Liver (tissue), 3 donors: ENCODE results near the gene WDR37.

Experiments used
- CTCF ChIP-seq: fragments of 150-350 bp; IDR thresholded peaks from 2 replicates; pipeline ENCODE4 v1.5.1; 2017; ENCODE audit warnings: improper control_type of control experiment, low read depth, low read length; ENCODE audit not compliant: missing input control
- MAX ChIP-seq: IDR thresholded peaks from 2 replicates; pipeline ENCODE4 v1.6.1; 2016; ENCODE audit warnings: antibody characterized with exemption
- SP1 ChIP-seq: IDR thresholded peaks from 2 replicates; pipeline ENCODE4 v1.6.1; 2018; ENCODE audit warnings: antibody characterized with exemption, mild to moderate bottlenecking
- TAF1 ChIP-seq: conservative IDR thresholded peaks from 2 replicates; pipeline ENCODE4 v1.6.1; 2016; ENCODE audit warnings: antibody characterized with exemption, mild to moderate bottlenecking
- TF ChIP-seq, protein P1 (sequence below): IDR thresholded peaks from 2 replicates; pipeline ENCODE4 v1.6.1; 2016; ENCODE audit warnings: antibody characterized with exemption
- donor health status: healthy.
- donor health status: healthy.

- TF ChIP-seq MAX (no peak), TAF1 (no peak), SP1 (no peak), CTCF (no peak)
- TF ChIP-seq, protein P1, sequence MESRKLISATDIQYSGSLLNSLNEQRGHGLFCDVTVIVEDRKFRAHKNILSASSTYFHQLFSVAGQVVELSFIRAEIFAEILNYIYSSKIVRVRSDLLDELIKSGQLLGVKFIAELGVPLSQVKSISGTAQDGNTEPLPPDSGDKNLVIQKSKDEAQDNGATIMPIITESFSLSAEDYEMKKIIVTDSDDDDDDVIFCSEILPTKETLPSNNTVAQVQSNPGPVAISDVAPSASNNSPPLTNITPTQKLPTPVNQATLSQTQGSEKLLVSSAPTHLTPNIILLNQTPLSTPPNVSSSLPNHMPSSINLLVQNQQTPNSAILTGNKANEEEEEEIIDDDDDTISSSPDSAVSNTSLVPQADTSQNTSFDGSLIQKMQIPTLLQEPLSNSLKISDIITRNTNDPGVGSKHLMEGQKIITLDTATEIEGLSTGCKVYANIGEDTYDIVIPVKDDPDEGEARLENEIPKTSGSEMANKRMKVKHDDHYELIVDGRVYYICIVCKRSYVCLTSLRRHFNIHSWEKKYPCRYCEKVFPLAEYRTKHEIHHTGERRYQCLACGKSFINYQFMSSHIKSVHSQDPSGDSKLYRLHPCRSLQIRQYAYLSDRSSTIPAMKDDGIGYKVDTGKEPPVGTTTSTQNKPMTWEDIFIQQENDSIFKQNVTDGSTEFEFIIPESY: no peak
These were observed 101.4 kb downstream of the WDR37 start for GRCh38 chr10:1157615-1157933.
